ENCODE measurements around the gene KLK4.
A peak's percentile ranks its signal among the peaks of the same experiment; 100 is the strongest.

The KLK4 gene

DNA sequence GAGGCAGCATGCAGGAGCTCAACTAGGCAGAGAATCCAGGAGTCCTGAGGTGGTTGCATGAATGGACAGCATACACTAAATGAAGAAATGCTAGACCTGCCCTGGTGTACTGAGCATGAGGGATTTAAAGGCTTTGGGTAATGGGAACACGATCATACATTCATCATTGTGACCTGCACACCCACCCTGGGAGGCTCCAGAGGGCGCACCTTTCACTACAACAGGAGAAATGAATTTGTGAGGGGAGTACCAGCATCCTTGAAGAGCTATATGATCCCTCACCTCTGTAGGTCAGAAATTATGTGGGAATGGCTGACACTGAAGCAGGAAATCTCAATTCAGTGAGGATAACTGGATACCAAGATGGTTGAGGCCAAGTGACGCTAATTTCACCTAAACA lies 29.0 kb downstream of the KLK4 start:
- no peak for DNase-seq (ENCODE audit: low read depth in 2 of 3, low spot score in 1 of 3)

DNA sequence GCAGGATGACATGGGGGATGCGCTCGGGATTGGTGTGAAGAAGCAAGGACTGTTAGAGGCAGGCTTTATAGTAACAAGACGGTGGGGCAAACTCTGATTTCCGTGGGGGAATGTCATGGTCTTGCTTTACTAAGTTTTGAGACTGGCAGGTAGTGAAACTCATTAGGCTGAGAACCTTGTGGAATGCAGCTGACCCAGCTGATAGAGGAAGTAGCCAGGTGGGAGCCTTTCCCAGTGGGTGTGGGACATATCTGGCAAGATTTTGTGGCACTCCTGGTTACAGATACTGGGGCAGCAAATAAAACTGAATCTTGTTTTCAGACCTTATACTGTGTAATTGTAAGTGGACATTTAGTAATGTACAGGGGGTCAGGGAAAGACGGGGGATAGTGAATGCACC lies 31.0 kb downstream of the KLK4 start:
- no peak for DNase-seq (ENCODE audit: low read depth in 2 of 3, low spot score in 1 of 3)

- no peak for DNase-seq (ENCODE audit: low read depth in 2 of 3, low spot score in 1 of 3)
Measured at GRCh38 chr19:50878851-50879250, 32.3 kb downstream of the KLK4 start.

DNA sequence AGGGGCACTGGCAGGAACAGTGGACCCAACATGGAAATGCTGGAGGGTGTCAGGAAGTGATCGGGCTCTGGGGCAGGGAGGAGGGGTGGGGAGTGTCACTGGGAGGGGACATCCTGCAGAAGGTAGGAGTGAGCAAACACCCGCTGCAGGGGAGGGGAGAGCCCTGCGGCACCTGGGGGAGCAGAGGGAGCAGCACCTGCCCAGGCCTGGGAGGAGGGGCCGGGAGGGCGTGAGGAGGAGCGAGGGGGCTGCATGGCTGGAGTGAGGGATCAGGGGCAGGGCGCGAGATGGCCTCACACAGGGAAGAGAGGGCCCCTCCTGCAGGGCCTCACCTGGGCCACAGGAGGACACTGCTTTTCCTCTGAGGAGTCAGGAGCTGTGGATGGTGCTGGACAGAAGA lies 33.9 kb downstream of the KLK4 start:
- no peak for DNase-seq (ENCODE audit: low read depth in 2 of 3, low spot score in 1 of 3)

DNA sequence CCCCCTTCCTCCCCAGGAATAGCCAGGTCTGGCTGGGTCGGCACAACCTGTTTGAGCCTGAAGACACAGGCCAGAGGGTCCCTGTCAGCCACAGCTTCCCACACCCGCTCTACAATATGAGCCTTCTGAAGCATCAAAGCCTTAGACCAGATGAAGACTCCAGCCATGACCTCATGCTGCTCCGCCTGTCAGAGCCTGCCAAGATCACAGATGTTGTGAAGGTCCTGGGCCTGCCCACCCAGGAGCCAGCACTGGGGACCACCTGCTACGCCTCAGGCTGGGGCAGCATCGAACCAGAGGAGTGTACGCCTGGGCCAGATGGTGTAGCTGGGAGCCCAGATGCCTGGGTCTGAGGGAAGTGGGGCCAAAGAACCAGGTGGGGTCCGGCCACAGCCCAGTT lies 34.7 kb downstream of the KLK4 start:
- no peak for DNase-seq (ENCODE audit: low read depth in 2 of 3, low spot score in 1 of 3)

DNA sequence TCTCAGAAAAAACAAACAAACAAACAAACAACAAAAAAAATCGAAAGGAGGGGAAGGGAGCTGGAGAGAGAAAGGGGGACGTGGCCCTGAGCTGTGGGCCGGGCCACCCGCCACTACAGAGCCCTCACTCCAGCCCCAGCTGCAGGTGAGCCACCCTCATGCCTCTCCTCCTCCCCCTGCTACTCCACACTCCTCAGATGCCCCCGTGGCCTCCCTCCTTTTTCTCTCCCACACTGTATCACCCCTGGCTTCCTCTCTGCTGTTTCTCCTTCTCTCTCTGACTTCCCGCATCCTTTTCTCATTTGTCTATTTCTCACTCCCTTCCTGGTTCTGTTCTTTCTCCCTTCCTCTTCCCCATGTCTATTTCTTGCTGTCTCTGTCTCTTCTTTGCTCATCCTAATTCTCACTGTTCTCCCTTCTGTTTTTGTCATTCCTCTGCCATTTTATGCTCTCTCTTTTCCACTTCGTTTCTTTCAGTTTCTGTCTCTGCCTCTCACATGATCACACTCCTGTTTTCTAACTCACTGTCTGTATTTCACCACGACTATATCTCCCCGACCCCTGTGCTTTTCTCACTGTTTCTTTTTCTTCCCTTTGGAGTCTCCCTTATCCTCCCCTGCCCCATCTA lies 35.3 kb downstream of the KLK4 start:
- no peak for DNase-seq (ENCODE audit: low read depth in 2 of 3, low spot score in 1 of 3)

DNA sequence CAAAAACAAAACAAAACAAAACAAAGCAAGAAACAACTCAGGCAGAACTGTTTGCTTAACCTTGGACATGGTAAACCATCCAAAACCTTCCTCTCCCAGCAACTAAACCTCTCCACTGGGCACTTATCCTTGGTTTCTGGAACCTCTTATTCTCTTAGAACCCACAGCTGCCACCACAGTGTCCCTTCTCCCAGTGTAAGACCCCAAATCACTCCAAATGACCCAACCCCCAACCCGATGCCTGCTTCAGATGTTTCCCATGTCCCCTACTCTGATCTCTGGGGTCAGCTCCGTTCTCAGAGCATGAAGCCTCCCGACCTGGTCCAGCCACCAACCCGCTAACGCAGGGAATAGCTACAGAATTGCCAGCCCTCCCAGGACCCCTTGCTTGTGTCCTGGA lies 37.0 kb downstream of the KLK4 start:
- no peak for DNase-seq (ENCODE audit: low read depth in 2 of 3, low spot score in 1 of 3)

DNA sequence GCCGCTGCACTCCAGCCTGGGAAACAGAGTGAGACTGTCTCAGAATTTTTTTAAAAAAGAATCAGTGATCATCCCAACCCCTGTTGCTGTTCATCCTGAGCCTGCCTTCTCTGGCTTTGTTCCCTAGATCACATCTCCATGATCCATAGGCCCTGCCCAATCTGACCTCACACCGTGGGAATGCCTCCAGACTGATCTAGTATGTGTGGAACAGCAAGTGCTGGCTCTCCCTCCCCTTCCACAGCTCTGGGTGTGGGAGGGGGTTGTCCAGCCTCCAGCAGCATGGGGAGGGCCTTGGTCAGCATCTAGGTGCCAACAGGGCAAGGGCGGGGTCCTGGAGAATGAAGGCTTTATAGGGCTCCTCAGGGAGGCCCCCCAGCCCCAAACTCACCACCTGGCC lies 38.1 kb downstream of the KLK4 start, which contains the start of gene KLK2:
Gene KLK2, plus strand, starts transcription at position 384 of the 400 bp plus-strand sequence. CDS start 35 bp downstream, outside the sequence.
- DNase-seq (ENCODE audit: low read depth in 2 of 3, low spot score in 1 of 3) = no peak

DNA sequence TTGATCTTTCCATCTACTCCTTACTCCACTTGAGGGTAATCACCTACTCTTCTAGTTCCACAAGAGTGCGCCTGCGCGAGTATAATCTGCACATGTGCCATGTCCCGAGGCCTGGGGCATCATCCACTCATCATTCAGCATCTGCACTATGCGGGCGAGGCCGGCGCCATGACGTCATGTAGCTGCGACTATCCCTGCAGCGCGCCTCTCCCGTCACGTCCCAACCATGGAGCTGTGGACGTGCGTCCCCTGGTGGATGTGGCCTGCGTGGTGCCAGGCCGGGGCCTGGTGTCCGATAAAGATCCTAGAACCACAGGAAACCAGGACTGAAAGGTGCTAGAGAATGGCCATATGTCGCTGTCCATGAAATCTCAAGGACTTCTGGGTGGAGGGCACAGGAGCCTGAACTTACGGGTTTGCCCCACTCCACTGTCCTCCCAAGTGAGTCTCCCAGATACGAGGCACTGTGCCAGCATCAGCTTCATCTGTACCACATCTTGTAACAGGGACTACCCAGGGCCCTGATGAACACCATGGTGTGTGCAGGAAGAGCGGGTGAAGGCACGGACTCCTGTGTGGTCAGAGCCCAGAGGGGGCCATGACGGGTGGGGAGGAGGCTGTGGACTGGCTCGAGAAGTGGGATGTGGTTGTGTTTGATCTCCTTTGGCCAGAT lies 40.6 kb downstream of the KLK4 start:
- DNase-seq (ENCODE audit: low read depth in 2 of 3, low spot score in 1 of 3) = peak; percentile 9 to 21 (median 17)

GRCh38 chr19:50869479-50869878 lies 41.7 kb downstream of the KLK4 start:
- DNase-seq (ENCODE audit: low read depth in 2 of 3, low spot score in 1 of 3) = no peak

DNA sequence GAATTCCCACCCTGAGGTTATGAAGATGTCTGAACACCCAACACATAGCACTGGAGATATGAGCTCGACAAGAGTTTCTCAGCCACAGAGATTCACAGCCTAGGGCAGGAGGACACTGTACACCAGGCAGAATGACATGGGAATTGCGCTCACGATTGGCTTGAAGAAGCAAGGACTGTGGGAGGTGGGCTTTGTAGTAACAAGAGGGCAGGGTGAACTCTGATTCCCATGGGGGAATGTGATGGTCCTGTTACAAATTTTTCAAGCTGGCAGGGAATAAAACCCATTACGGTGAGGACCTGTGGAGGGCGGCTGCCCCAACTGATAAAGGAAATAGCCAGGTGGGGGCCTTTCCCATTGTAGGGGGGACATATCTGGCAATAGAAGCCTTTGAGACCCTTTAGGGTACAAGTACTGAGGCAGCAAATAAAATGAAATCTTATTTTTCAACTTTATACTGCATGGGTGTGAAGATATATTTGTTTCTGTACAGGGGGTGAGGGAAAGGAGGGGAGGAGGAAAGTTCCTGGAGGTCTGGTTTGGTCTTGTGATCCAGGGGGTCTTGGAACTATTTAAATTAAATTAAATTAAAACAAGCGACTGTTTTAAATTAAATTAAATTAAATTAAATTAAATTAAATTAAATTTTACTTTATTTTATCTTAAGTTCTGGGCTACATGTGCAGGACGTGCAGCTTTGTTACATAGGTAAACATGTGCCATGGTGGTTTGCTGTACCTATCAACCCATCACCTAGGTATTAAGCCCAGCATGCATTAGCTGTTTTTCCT lies 49.5 kb downstream of the KLK4 start:
- no peak for DNase-seq (ENCODE audit: low read depth in 2 of 3, low spot score in 1 of 3)

DNA sequence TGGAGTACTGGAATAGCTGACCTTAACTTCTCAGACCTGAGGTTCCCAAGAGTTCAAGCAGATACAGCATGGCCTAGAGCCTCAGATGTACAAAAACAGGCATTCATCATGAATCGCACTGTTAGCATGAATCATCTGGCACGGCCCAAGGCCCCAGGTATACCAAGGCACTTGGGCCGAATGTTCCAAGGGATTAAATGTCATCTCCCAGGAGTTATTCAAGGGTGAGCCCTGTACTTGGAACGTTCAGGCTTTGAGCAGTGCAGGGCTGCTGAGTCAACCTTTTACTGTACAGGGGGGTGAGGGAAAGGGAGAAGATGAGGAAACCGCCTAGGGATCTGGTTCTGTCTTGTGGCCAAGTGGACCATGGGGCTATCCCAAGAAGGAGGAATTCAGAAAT lies 50.2 kb downstream of the KLK4 start:
- no peak for DNase-seq (ENCODE audit: low read depth in 2 of 3, low spot score in 1 of 3)

DNA sequence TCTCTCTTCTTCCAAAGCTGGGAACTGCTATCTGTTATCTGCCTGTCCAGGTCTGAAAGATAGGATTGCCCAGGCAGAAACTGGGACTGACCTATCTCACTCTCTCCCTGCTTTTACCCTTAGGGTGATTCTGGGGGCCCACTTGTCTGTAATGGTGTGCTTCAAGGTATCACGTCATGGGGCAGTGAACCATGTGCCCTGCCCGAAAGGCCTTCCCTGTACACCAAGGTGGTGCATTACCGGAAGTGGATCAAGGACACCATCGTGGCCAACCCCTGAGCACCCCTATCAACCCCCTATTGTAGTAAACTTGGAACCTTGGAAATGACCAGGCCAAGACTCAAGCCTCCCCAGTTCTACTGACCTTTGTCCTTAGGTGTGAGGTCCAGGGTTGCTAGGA lies 51.3 kb downstream of the KLK4 start:
- DNase-seq (ENCODE audit: low read depth in 2 of 3, low spot score in 1 of 3) = no peak

GRCh38 chr19:50858886-50859285 lies 52.3 kb downstream of the KLK4 start:
- no peak for DNase-seq (ENCODE audit: low read depth in 2 of 3, low spot score in 1 of 3)

DNA sequence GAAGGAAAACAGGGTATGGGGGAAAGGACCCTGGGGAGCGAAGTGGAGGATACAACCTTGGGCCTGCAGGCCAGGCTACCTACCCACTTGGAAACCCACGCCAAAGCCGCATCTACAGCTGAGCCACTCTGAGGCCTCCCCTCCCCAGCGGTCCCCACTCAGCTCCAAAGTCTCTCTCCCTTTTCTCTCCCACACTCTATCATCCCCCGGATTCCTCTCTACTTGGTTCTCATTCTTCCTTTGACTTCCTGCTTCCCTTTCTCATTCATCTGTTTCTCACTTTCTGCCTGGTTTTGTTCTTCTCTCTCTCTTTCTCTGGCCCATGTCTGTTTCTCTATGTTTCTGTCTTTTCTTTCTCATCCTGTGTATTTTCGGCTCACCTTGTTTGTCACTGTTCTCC lies 53.8 kb downstream of the KLK4 start:
- DNase-seq (ENCODE audit: low read depth in 2 of 3, low spot score in 1 of 3) = no peak
